ENCODE data around the gene CAMTA1.
A peak's percentile ranks its signal among the peaks of the same experiment; 100 is the strongest.

Gene CAMTA1

GRCh38 chr1:7538033-7538432 is 752.8 kb downstream of the CAMTA1 start (continued):
- TF ChIP-seq, protein P1, sequence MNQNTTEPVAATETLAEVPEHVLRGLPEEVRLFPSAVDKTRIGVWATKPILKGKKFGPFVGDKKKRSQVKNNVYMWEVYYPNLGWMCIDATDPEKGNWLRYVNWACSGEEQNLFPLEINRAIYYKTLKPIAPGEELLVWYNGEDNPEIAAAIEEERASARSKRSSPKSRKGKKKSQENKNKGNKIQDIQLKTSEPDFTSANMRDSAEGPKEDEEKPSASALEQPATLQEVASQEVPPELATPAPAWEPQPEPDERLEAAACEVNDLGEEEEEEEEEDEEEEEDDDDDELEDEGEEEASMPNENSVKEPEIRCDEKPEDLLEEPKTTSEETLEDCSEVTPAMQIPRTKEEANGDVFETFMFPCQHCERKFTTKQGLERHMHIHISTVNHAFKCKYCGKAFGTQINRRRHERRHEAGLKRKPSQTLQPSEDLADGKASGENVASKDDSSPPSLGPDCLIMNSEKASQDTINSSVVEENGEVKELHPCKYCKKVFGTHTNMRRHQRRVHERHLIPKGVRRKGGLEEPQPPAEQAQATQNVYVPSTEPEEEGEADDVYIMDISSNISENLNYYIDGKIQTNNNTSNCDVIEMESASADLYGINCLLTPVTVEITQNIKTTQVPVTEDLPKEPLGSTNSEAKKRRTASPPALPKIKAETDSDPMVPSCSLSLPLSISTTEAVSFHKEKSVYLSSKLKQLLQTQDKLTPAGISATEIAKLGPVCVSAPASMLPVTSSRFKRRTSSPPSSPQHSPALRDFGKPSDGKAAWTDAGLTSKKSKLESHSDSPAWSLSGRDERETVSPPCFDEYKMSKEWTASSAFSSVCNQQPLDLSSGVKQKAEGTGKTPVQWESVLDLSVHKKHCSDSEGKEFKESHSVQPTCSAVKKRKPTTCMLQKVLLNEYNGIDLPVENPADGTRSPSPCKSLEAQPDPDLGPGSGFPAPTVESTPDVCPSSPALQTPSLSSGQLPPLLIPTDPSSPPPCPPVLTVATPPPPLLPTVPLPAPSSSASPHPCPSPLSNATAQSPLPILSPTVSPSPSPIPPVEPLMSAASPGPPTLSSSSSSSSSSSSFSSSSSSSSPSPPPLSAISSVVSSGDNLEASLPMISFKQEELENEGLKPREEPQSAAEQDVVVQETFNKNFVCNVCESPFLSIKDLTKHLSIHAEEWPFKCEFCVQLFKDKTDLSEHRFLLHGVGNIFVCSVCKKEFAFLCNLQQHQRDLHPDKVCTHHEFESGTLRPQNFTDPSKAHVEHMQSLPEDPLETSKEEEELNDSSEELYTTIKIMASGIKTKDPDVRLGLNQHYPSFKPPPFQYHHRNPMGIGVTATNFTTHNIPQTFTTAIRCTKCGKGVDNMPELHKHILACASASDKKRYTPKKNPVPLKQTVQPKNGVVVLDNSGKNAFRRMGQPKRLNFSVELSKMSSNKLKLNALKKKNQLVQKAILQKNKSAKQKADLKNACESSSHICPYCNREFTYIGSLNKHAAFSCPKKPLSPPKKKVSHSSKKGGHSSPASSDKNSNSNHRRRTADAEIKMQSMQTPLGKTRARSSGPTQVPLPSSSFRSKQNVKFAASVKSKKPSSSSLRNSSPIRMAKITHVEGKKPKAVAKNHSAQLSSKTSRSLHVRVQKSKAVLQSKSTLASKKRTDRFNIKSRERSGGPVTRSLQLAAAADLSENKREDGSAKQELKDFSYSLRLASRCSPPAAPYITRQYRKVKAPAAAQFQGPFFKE (tag by site-specific recombination; IDR thresholded peaks at IDR 0.05; ENCODE audit: borderline replicate concordance), result no peak
- TF ChIP-seq ZNF239 (tag by site-specific recombination; IDR thresholded peaks at IDR 0.05), result no peak
- TF ChIP-seq ZNF707 (tag by site-specific recombination; IDR thresholded peaks at IDR 0.05), result no peak
- no peak for TF ChIP-seq ZBTB10 (tag by site-specific recombination; IDR thresholded peaks at IDR 0.05)
- TF ChIP-seq, protein P2, sequence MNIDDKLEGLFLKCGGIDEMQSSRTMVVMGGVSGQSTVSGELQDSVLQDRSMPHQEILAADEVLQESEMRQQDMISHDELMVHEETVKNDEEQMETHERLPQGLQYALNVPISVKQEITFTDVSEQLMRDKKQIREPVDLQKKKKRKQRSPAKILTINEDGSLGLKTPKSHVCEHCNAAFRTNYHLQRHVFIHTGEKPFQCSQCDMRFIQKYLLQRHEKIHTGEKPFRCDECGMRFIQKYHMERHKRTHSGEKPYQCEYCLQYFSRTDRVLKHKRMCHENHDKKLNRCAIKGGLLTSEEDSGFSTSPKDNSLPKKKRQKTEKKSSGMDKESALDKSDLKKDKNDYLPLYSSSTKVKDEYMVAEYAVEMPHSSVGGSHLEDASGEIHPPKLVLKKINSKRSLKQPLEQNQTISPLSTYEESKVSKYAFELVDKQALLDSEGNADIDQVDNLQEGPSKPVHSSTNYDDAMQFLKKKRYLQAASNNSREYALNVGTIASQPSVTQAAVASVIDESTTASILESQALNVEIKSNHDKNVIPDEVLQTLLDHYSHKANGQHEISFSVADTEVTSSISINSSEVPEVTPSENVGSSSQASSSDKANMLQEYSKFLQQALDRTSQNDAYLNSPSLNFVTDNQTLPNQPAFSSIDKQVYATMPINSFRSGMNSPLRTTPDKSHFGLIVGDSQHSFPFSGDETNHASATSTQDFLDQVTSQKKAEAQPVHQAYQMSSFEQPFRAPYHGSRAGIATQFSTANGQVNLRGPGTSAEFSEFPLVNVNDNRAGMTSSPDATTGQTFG (tag by site-specific recombination; IDR thresholded peaks at IDR 0.05; ENCODE audit: borderline replicate concordance), result no peak
- TF ChIP-seq ZNF266 (tag by site-specific recombination; IDR thresholded peaks at IDR 0.05; ENCODE audit: low read depth), result no peak
- TF ChIP-seq ZNF184 (tag by site-specific recombination; IDR thresholded peaks at IDR 0.05), result peak; percentile 93
- TF ChIP-seq, protein P3, sequence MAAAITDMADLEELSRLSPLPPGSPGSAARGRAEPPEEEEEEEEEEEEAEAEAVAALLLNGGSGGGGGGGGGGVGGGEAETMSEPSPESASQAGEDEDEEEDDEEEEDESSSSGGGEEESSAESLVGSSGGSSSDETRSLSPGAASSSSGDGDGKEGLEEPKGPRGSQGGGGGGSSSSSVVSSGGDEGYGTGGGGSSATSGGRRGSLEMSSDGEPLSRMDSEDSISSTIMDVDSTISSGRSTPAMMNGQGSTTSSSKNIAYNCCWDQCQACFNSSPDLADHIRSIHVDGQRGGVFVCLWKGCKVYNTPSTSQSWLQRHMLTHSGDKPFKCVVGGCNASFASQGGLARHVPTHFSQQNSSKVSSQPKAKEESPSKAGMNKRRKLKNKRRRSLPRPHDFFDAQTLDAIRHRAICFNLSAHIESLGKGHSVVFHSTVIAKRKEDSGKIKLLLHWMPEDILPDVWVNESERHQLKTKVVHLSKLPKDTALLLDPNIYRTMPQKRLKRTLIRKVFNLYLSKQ (tag by site-specific recombination; IDR thresholded peaks at IDR 0.05; ENCODE audit: borderline replicate concordance), result no peak
- no peak for TF ChIP-seq ZNF26 (tag by site-specific recombination; IDR thresholded peaks at IDR 0.05)
- no peak for TF ChIP-seq ZNF423 (tag by site-specific recombination; IDR thresholded peaks at IDR 0.05)
- TF ChIP-seq GLIS1 (tag by site-specific recombination; IDR thresholded peaks at IDR 0.05), result peak; percentile 44; the same call in 1 of the 2 replicates
- TF ChIP-seq, protein P4, sequence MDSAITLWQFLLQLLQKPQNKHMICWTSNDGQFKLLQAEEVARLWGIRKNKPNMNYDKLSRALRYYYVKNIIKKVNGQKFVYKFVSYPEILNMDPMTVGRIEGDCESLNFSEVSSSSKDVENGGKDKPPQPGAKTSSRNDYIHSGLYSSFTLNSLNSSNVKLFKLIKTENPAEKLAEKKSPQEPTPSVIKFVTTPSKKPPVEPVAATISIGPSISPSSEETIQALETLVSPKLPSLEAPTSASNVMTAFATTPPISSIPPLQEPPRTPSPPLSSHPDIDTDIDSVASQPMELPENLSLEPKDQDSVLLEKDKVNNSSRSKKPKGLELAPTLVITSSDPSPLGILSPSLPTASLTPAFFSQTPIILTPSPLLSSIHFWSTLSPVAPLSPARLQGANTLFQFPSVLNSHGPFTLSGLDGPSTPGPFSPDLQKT (IDR thresholded peaks at IDR 0.05; ENCODE audit: borderline replicate concordance, low read depth, low read length), result no peak
- no peak for TF ChIP-seq KLF8 (tag by site-specific recombination; IDR thresholded peaks at IDR 0.05)
- TF ChIP-seq ZNF777 (tag by site-specific recombination; IDR thresholded peaks at IDR 0.05; ENCODE audit: borderline replicate concordance), result no peak
- TF ChIP-seq ZBTB17 (tag by site-specific recombination; IDR thresholded peaks at IDR 0.05), result no peak
- TF ChIP-seq ZBTB26 (tag by site-specific recombination; optimal IDR thresholded peaks at IDR 0.05), result no peak
- TF ChIP-seq ZNF501 (tag by site-specific recombination; IDR thresholded peaks at IDR 0.05), result no peak
- TF ChIP-seq ZNF692 (tag by site-specific recombination; IDR thresholded peaks at IDR 0.05), result no peak
- no peak for TF ChIP-seq ZNF670 (tag by site-specific recombination; IDR thresholded peaks at IDR 0.05; ENCODE audit: low read depth)
- TF ChIP-seq ZNF529 (tag by site-specific recombination; IDR thresholded peaks at IDR 0.05; ENCODE audit: insufficient replicate concordance), result no peak

Measured in HEK293 (cell line).